GM20000 (cell line): Measurements from ENCODE around the gene SRSF10.
"Not testable (repeated sequence)": the region's sequence is repeated elsewhere in the genome, so short reads cannot be mapped to it uniquely, and the experiment has no call there.

Experiments
- DNase-seq: peaks from one replicate; pipeline ENCODE4 v3.0.0; 2012; ENCODE audit warnings: low spot score
- CTCF ChIP-seq: IDR thresholded peaks from 2 replicates; pipeline ENCODE4 v1.5.1; 2012; ENCODE audit warnings: mild to moderate bottlenecking, control low read depth; ENCODE audit errors: extremely low read depth, missing control alignments

Gene SRSF10

GRCh38 chr1:24018611-24019580, 38.8 kb upstream of the SRSF10 start:
- TF ChIP-seq CTCF: no peak
- no peak for DNase-seq

DNA sequence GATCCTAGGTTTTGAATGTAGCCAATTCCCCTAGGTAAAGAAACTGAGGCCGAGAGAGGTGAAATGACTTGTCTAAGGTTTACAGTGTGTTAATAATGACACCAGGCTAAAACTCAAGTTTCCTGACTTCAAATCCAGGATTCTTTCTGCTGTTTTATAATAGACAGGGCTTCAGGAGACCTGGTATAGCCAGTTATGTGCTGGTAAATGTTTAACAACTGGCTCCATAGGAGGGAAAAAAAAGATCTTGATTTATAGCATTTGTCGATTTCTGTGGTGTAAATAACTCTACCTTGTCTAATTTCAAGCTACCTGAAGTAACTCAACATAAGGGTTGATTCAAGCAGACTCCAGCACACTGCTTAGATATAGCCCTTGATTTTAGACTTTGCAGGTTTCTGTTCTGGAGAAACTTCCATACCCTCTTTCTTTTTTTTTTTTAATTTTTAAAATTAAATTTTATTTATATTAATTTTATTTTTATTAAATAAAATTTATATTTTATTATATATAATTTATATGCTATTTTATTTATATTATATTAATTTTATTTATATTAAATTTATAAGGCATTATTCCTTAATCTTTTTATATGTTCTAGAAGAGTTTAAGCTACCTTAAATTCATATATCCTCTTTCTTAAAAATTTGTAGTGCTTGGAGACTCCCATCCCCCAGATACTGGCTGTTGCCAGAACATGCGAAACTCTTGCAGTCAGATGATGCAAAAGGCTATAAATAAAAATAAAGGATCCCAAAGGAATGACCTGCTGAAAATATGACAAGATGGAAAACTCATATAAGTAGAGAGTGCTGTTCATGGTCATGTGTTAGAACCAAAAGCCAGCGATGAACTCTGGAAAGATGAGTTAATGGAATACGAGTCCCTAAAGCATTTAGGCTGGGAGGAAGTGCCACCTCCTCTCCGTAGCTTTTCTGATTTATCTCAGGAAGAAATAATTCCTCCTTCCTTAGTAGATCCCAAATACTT, 35.4 kb upstream of the SRSF10 start:
- no peak for TF ChIP-seq CTCF
- DNase-seq: no peak

- DNase-seq: not testable (repeated sequence)
Measured at GRCh38 chr1:24012878-24013277, 32.8 kb upstream of the SRSF10 start.

GRCh38 chr1:24010650-24011049, 30.5 kb upstream of the SRSF10 start:
- DNase-seq: no peak
- TF ChIP-seq CTCF: no peak

- TF ChIP-seq CTCF: no peak
- no peak for DNase-seq
Measured at GRCh38 chr1:24009406-24009805, 29.3 kb upstream of the SRSF10 start.

DNA sequence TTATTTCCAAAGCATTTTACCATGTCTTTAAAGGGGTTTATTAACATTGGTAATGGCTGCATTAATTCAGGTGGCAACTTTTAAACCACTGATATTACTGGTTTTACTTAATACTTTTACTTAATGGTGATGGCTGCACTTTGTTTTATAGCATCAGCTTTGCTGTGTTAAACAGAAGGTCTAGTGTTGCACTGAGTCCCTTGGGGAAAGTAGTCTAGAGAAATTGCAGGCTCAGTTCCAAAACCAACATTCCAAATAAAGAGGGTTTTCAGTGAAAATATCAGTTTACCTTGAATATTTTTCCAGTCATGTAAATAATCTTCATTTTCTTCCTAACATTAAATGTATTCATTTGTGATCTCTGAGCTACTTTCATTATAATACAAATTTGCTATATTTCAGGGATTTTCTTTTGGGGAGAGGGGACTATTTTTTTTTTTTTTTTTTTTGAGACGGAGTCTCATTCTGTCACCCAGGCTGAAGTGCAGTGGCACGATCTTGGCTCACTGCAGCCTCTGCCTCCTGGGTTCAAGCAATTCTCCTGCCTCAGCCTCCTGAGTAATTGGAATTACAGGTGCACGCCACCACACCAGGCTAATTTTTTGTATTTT, 28.6 kb upstream of the SRSF10 start:
- not testable (repeated sequence) for DNase-seq

DNA sequence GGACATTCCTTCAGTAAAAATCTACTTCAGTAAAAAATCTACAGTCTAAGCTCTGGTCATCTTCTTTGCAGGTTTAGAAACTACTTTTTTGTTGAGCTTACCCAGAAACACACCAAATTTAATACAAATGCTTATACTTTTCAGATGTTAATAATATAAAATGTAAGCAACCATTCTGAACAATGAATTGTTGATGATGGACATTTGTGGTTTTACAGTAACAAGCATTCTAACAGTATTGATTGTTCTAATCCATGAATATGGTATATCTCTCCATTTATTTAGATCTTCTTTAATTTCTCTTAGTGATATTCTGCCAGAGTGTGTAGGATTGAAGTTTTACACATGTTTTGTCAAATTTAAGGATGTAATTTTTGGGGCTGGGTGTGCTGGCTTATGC, 27.0 kb upstream of the SRSF10 start:
- TF ChIP-seq CTCF: no peak
- DNase-seq: no peak

DNA sequence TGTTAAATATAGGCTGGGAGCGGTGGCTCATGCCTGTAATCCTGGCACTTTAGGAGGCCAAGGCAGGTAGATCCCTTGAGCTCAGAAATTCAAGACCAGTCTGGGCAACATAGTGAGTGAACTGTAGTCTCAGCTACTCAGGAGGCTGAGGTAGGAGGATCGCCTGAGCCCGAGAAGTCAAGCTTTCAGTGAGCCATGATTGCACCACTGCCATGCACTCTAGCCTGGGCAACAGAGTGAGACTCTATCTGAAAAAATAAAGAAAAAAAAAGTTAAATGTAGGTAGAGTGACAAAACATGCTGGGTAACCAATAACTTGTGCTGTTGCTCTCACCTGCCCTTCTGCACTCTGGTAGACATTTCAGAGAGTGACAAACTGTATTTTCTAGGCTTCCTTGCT, 25.0 kb upstream of the SRSF10 start:
- no peak for DNase-seq
- no peak for TF ChIP-seq CTCF
